ENCODE data around the gene SYT4. TPM values are rescaled to one million over a fixed set of nuclear protein-coding genes. Genes with fewer than 3 reads are reported as not detected.

Gene SYT4
- total and polyA plus RNA-seq, 2 of the 8 experiments (the other 6 are each of a cell fraction or from before 2014, with no cell fraction given): 2.4 to 10.2 TPM

GRCh38 chr18:43275546-43275945, 1.7 kb downstream of the SYT4 start:
- Histone ChIP-seq H3K27ac (ENCODE audit: low read depth, low read length) (no peak overlapping the region), H3K4me1 (replicated peaks in 1 of 4; ENCODE audit: control insufficient read depth in 3 of 4, insufficient read depth in 4 of 4, low read length in 3 of 4) (peaks cover 0 to 5% (median 3%) of the 10 kb centered on the region in 4 experiments; a peak in 2 of 7 replicates), H2BK5ac (ENCODE audit: low read depth, low read length) (no peak overlapping the region), H3K23me2 (ENCODE audit: low read depth, low read length) (no peaks in the 10 kb centered on the region), H2BK20ac (ENCODE audit: low read length) (no peak overlapping the region), H3K56ac (replicated peaks; ENCODE audit: insufficient read length, low read depth, low read length) (no peak overlapping the region), H3K27me3 (replicated peaks in 1 of 4; ENCODE audit: control insufficient read depth in 3 of 4, extremely low read depth in 1 of 4, insufficient read depth in 3 of 4, low read length in 3 of 4) (no peaks in the 10 kb centered on the region), H4K20me1 (replicated peaks in 1 of 2; ENCODE audit: control insufficient read depth in 1 of 2, insufficient read depth in 2 of 2, low read length in 2 of 2) (no peaks in the 10 kb centered on the region), H3K23ac (ENCODE audit: insufficient read length) (no peak overlapping the region), H3K79me1 (ENCODE audit: low read depth, low read length) (no peaks in the 10 kb centered on the region), H2AK5ac (ENCODE audit: low read depth, low read length) (no peak overlapping the region), H2AFZ (ENCODE audit: low read length) (no peak overlapping the region), H3K14ac (ENCODE audit: insufficient read length) (no peak overlapping the region), H3K4ac (replicated peaks; ENCODE audit: insufficient read length, low read depth, low read length) (no peak overlapping the region), H4K8ac (ENCODE audit: extremely low read depth, insufficient read depth, low read length) (no peak overlapping the region), H3K18ac (ENCODE audit: extremely low read depth, low read length) (no peak overlapping the region), H2BK12ac (ENCODE audit: low read depth, low read length) (no peak overlapping the region), H3K79me2 (ENCODE audit: control insufficient read depth in 1 of 2, insufficient read depth in 2 of 2, low read length in 2 of 2) (0 out of 4 replicates have a peak, but pooled peaks cover 0 to 6% of the 10 kb centered on the region in 2 experiments), H3K9ac (replicated peaks in 1 of 4; ENCODE audit: extremely low read depth in 1 of 4, low read depth in 3 of 4, low read length in 3 of 4) (no peak overlapping the region), H3K9me3 (ENCODE audit: insufficient read depth in 2 of 2, low read depth in 1 of 2, low read length in 1 of 2) (no peaks in the 10 kb centered on the region), H2BK120ac (replicated peaks; ENCODE audit: low read depth, low read length) (no peak overlapping the region), H4K91ac (replicated peaks; ENCODE audit: insufficient read length, low read length) (no peak overlapping the region), H3K4me2 (ENCODE audit: insufficient read depth in 1 of 2, low read depth in 2 of 2, low read length in 2 of 2) (no peak overlapping the region), H2BK15ac (ENCODE audit: low read length) (no peak overlapping the region), H4K5ac (ENCODE audit: insufficient read length, low read depth, low read length) (no peak overlapping the region), H3K36me3 (ENCODE audit: control insufficient read depth in 2 of 4, insufficient read depth in 4 of 4, low read length in 3 of 4) (no peaks in the 10 kb centered on the region), H3K4me3 (ENCODE audit: extremely low read depth in 1 of 4, insufficient read depth in 2 of 4, low read depth in 3 of 4, low read length in 4 of 4) (peak overlapping the region in 1 of 4 experiments; percentile 53; a peak in 1 of 8 replicates)
- DNase-seq (ENCODE audit: low read depth in 1 of 2, low spot score in 2 of 2): no peak
- 64% methylated on average over 1 of the region's 1 CpG; no CpG with 5 or more reads in 1 of the 2 experiments for WGBS, 2 experiments (ENCODE audit: extremely low coverage in 1 of 2, insufficient coverage in 1 of 2, insufficient read length in 1 of 2, insufficient replicate concordance in 2 of 2, low coverage in 1 of 2, low lambda C conversion rate in 2 of 2, missing lambda C conversion rate in 1 of 2)
- no peak for FAIRE-seq
- ChIA-PET POLR2A (ENCODE audit: partially characterized antibody) (no interaction called here), CTCF (ENCODE audit: partially characterized antibody) (interaction anchor here (1.3 kb wide), 1 partner anchor 28 kb away, joined by 3 read pairs; no protein-coding TSS in a partner anchor)
- no peak for TF ChIP-seq CHD2 (IDR thresholded peaks at IDR 0.05; ENCODE audit: low read length)
- no peak for TF ChIP-seq RNF2 (IDR thresholded peaks at IDR 0.05; ENCODE audit: borderline replicate concordance, low read depth, low read length, missing control alignments, poor library complexity, severe bottlenecking)
- TF ChIP-seq RXRA (IDR thresholded peaks at IDR 0.05; ENCODE audit: insufficient read depth, low read depth, low read length): no peak
- no peak for TF ChIP-seq NRF1 (IDR thresholded peaks at IDR 0.05; ENCODE audit: low read depth, low read length)
- no peak for TF ChIP-seq TBP (IDR thresholded peaks at IDR 0.05; ENCODE audit: low read depth, low read length)
- TF ChIP-seq CTBP2 (IDR thresholded peaks at IDR 0.05; ENCODE audit: borderline replicate concordance, insufficient read depth, insufficient read length, low read length): no peak
- TF ChIP-seq TEAD4 (IDR thresholded peaks at IDR 0.05; ENCODE audit: low read depth, low read length): no peak
- no peak for TF ChIP-seq RAD21 (IDR thresholded peaks at IDR 0.05 in 1 of 2, conservative IDR thresholded peaks at IDR 0.05 in 1 of 2; ENCODE audit: low read depth in 2 of 2, low read length in 2 of 2)
- TF ChIP-seq ATF2 (IDR thresholded peaks at IDR 0.05; ENCODE audit: low read length): no peak
- TF ChIP-seq SP2 (IDR thresholded peaks at IDR 0.05; ENCODE audit: low read length): no peak
- TF ChIP-seq GABPA (IDR thresholded peaks at IDR 0.05; ENCODE audit: borderline replicate concordance, insufficient read depth, low read length): no peak

All from H1 (cell line).